ENCODE measurements around the gene CCR9.

CCR9 gene

GRCh38 chr3:45889337-45889736 lies 3.0 kb downstream of the CCR9 start:
- TF ChIP-seq FOXP2 (optimal IDR thresholded peaks at IDR 0.05; ENCODE audit: borderline replicate concordance, extremely low read depth, extremely low read length, insufficient read depth) (no peak), POLR2AphosphoS5 (IDR thresholded peaks at IDR 0.05; ENCODE audit: low read depth, low read length) (no peak), TAF1 (IDR thresholded peaks at IDR 0.05; ENCODE audit: borderline replicate concordance, insufficient read depth, low read length) (no peak), SIN3A (IDR thresholded peaks at IDR 0.05; ENCODE audit: borderline replicate concordance, insufficient read depth, low read length) (no peak)
- TF ChIP-seq, protein P1, sequence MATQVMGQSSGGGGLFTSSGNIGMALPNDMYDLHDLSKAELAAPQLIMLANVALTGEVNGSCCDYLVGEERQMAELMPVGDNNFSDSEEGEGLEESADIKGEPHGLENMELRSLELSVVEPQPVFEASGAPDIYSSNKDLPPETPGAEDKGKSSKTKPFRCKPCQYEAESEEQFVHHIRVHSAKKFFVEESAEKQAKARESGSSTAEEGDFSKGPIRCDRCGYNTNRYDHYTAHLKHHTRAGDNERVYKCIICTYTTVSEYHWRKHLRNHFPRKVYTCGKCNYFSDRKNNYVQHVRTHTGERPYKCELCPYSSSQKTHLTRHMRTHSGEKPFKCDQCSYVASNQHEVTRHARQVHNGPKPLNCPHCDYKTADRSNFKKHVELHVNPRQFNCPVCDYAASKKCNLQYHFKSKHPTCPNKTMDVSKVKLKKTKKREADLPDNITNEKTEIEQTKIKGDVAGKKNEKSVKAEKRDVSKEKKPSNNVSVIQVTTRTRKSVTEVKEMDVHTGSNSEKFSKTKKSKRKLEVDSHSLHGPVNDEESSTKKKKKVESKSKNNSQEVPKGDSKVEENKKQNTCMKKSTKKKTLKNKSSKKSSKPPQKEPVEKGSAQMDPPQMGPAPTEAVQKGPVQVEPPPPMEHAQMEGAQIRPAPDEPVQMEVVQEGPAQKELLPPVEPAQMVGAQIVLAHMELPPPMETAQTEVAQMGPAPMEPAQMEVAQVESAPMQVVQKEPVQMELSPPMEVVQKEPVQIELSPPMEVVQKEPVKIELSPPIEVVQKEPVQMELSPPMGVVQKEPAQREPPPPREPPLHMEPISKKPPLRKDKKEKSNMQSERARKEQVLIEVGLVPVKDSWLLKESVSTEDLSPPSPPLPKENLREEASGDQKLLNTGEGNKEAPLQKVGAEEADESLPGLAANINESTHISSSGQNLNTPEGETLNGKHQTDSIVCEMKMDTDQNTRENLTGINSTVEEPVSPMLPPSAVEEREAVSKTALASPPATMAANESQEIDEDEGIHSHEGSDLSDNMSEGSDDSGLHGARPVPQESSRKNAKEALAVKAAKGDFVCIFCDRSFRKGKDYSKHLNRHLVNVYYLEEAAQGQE (IDR thresholded peaks at IDR 0.05; ENCODE audit: insufficient read depth in 1 of 2, low read depth in 2 of 2, low read length in 2 of 2) = no peak

- TF ChIP-seq FOXP2 (optimal IDR thresholded peaks at IDR 0.05; ENCODE audit: borderline replicate concordance, extremely low read depth, extremely low read length, insufficient read depth) (no peak), POLR2AphosphoS5 (IDR thresholded peaks at IDR 0.05; ENCODE audit: low read depth, low read length) (no peak), TAF1 (IDR thresholded peaks at IDR 0.05; ENCODE audit: borderline replicate concordance, insufficient read depth, low read length) (no peak), SIN3A (IDR thresholded peaks at IDR 0.05; ENCODE audit: borderline replicate concordance, insufficient read depth, low read length) (no peak)
- TF ChIP-seq, protein P1 (IDR thresholded peaks at IDR 0.05; ENCODE audit: insufficient read depth in 1 of 2, low read depth in 2 of 2, low read length in 2 of 2) = no peak
Measured at GRCh38 chr3:45890405-45890804, 4.1 kb downstream of the CCR9 start.

- TF ChIP-seq FOXP2 (optimal IDR thresholded peaks at IDR 0.05; ENCODE audit: borderline replicate concordance, extremely low read depth, extremely low read length, insufficient read depth) (no peak), SIN3A (IDR thresholded peaks at IDR 0.05; ENCODE audit: borderline replicate concordance, insufficient read depth, low read length) (no peak), TAF1 (IDR thresholded peaks at IDR 0.05; ENCODE audit: borderline replicate concordance, insufficient read depth, low read length) (no peak), POLR2AphosphoS5 (IDR thresholded peaks at IDR 0.05; ENCODE audit: low read depth, low read length) (no peak)
- TF ChIP-seq, protein P1 (IDR thresholded peaks at IDR 0.05; ENCODE audit: insufficient read depth in 1 of 2, low read depth in 2 of 2, low read length in 2 of 2) = no peak
Measured at GRCh38 chr3:45892161-45892560, 5.8 kb downstream of the CCR9 start.

DNA sequence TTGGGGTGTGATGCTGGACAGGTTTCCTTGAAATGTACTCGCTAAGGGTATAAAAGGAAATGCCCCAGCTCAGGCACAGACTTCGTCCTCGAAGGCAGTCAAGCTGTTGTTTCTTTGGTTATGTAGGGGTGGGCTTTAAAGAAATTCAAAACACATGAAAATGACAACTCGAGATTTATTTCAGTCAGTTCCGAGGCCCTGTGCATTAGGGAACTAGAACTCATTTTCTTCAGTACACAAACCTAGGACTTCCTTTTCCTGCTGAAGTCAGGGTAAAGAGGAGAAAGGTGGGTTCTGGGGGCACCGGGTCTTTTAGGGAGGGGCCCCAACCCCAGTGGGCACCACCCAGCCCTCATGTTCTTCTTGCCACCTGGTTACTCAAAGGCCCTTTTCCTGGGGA lies 7.7 kb downstream of the CCR9 start:
- TF ChIP-seq FOXP2 (optimal IDR thresholded peaks at IDR 0.05; ENCODE audit: borderline replicate concordance, extremely low read depth, extremely low read length, insufficient read depth) = no peak
- TF ChIP-seq, protein P1 (IDR thresholded peaks at IDR 0.05; ENCODE audit: insufficient read depth in 1 of 2, low read depth in 2 of 2, low read length in 2 of 2) = no peak
- no peak for TF ChIP-seq SIN3A (IDR thresholded peaks at IDR 0.05; ENCODE audit: borderline replicate concordance, insufficient read depth, low read length)
- TF ChIP-seq POLR2AphosphoS5 (IDR thresholded peaks at IDR 0.05; ENCODE audit: low read depth, low read length) = no peak
- no peak for TF ChIP-seq TAF1 (IDR thresholded peaks at IDR 0.05; ENCODE audit: borderline replicate concordance, insufficient read depth, low read length)
